HG02798 (cell line): ENCODE results near the gene USH1C.

Source experiments
- ATAC-seq: cut with Tn5 transposase; IDR thresholded peaks from one replicate; pipeline ENCODE4 v1.9.1; 2021; ENCODE audit warnings: mild to moderate bottlenecking; ENCODE audit not compliant: unreplicated experiment, poor library complexity

USH1C gene

GRCh38 chr11:17479284-17480214 is 64.7 kb downstream of the USH1C start:
- ATAC-seq = no peak

DNA sequence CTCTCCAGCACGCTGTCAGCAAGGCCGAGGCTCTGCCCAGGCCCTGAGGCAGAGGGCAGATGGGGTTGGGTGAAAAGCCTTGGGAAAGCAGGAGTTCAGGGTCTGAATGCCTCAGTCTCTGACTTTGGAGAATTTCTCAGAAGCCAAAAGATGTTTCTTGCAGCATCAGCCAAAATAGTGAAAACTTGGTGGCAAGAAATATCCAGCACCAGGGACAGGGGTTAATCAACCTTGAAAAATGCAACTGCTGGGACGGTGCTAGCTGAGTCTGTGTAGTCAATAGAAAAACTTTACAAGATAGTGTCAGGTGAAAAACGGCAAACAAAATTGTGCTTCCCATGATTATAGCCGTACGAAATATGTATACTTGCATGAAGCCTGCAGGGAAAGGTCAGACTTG is 66.1 kb downstream of the USH1C start:
- no peak for ATAC-seq

DNA sequence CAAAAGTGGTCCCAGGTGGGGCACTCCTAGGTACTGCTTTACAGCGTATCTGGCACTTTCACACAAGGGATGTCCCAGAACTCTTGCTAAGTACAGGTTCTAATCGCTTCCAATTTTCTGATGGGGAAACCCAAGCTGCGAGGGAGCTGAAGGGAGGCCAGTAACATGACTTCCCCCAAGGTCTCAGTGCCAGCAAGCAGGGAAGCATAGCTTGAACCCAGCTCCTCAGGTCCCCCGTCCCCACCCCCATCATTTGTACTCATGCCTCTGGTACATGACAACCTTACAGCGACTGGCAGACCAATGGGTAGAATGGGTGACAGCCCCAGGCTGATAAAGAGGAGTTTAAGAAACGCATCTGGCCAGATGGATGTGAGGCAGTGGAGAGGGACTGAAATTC is 66.9 kb downstream of the USH1C start:
- ATAC-seq = no peak

DNA sequence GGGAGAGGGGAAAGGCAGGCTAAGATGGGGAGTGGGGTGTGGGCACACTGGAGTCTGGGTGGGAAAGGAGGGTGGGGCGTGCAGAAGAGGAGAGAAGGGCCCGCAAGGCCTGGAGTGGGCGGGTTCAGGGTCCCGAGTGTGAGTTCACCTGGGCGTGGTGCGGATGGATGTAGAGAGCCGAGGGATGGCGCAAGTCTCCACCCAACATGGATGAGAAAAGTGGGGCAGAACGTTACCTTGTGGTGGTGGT is 67.2 kb downstream of the USH1C start:
- ATAC-seq = no peak

- no peak for ATAC-seq
These were observed 67.7 kb downstream of the USH1C start, which contains the start of gene ABCC8 for GRCh38 chr11:17476317-17477083. Gene ABCC8 (minus strand): TSS chr11:17476845. CDS start chr11:17476776, 69 bp downstream.

DNA sequence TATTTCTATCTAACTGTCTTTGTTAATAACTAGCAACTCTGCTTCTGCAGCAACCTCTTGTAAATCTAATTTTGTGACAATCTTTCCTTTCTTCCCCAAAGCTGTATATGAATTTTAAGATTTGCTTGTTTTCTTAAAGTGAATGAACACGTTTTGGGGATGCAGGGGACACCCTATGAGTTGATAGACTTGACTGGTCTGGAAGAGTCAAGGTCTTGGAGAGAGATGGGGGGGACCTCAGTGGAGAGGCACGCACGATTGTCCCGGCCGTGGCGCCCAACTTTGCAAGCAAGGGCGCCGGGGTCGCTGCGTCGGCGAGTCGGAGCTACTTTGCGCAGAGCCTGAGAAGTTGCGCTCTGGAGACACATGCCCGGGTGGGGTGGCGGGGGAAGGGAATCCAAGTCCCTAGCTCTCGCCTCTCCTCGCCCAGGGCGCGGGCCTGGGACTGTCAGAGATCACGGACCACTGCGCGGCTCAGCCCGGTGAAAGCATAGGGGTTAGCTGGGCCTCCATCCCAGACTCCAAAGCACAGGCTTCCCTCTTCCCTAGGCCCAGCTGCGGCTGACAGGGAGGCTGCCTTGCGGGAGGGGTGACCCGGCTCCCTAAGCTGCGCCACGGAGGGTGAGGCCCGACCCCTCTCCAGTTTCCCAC is 68.4 kb downstream of the USH1C start:
- ATAC-seq = no peak

DNA sequence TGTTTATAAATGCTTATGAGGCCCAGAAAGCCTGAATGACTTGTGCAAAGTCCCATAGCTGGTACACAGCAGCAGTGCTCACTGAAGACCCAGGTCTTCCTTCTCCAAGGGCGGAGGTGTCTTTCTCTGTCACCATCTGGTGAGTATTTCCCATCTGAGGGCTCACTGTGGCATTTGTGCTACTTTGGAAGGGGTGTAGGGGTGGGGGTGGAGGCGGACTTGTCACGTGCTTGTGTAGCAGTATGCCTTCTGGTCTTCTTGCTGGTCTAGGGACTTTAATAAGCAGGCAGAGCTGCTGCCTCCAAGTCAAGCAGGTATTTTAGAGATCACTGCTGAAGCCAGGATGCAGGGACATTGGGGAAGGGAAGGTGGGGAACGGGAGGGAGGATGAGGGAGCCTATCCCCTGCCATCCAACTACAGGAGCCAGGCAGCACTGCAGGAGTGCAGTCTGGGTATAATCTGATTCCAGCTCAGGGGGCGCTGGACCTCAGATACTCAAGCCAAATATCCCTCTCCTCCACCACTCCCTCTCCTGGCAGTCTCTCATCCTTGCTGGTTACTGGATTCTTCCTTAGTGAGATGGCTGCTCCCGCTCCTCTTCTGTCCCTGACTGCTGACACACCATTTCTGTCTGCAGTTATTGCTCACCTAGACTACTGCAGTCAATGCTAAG is 71.0 kb downstream of the USH1C start:
- ATAC-seq = no peak

GRCh38 chr11:17472467-17472866 is 71.7 kb downstream of the USH1C start:
- ATAC-seq = no peak

- no peak for ATAC-seq
These were observed 72.7 kb downstream of the USH1C start for GRCh38 chr11:17471501-17471900.

DNA sequence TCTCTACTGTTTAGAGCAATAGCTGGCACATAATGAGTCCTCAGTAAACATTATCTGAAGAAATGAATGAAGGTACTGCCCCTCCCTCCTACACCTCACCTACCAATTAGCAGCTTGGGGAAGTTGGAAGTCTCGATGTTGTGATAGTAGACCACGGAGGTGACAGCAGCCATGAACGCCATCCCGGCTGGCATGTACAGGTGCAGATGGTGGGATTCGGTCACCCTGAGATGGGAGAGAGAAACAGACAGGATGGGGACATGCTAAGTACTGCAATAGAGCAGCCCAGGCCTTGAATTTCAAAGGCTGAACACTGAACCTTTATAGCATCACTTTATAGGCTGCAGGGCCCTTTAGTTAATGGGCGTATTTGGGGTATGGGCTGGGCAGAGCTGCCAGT is 74.2 kb downstream of the USH1C start:
- no peak for ATAC-seq

DNA sequence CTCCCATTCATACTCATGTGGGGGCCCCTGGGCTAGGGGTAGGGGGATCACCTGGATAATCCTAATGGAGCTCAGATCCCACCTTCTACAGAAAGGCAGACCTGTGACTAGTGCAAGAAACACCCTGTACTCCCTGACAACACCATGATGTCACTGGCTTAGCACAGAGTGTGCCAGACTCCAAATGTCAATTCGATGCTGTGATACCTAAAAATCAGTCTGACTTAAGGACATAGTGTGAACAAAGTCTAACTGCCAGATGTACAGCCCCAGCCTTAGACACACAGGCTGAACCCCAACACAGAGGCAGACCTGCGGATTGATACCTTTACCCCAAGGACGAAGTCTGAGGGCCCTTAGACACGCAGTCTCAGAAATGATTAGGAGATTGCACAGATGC is 76.1 kb downstream of the USH1C start:
- ATAC-seq = no peak

GRCh38 chr11:17463546-17464174 is 80.6 kb downstream of the USH1C start:
- no peak for ATAC-seq

DNA sequence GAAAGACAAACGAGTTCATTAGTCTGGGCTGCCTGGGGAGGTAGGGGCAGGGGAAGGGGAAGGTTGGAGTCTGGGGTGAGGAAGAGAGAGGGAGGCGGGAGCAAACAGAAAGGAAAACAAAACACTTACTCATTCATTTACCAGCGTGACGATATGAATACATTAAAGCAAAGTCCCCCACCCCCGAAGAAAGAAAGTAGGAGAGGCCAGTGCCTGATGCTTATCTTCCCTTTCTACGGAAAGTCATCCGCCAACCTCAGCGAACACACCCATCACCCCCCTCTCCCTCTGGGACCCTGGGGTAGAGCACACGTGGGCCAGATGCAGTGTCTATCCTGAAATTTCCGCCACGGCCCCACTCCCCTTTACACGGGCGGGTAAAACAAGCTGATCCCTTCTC is 81.3 kb downstream of the USH1C start:
- ATAC-seq = no peak

GRCh38 chr11:17460406-17460805 is 83.8 kb downstream of the USH1C start:
- no peak for ATAC-seq

GRCh38 chr11:17459236-17459896 is 84.8 kb downstream of the USH1C start:
- no peak for ATAC-seq

DNA sequence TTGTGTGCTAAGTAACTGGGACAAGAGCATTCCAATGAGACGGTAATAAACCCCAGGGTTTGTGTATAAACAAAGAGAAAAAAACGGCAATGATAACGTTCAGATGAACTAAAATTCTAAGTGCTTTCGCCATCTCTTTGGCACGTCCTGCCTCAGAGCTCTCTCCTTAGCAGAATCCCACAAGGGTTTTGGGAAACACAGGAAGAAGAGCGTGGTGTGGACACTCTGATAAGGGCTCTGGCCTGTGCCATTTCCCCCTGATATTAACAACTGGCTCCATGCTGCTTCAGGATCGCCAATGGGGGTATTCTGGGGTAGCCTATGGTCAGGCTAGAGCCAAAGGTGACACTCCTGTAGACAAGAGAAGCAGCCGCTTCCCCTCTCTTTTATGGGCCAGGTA is 85.9 kb downstream of the USH1C start:
- no peak for ATAC-seq

GRCh38 chr11:17457396-17458173 is 86.6 kb downstream of the USH1C start:
- no peak for ATAC-seq

DNA sequence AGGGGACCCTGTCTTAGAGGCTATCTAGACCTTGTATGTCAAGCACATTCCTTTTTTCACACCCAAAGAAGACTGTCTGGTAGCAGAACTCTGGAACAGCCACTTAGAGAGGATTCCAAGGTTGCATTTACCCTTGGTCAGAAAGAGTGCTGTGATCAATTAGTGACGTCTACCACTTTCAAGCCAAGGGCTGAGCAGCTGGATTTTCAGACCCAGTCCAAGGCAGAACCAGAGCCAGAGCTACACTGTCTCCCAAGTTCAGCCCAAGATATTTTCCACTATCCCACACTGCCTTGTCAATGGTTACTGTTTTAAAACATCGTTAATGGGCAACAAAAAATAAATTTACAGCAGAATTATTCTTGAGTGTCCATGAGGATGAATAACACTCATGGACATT is 91.5 kb downstream of the USH1C start:
- ATAC-seq = no peak

DNA sequence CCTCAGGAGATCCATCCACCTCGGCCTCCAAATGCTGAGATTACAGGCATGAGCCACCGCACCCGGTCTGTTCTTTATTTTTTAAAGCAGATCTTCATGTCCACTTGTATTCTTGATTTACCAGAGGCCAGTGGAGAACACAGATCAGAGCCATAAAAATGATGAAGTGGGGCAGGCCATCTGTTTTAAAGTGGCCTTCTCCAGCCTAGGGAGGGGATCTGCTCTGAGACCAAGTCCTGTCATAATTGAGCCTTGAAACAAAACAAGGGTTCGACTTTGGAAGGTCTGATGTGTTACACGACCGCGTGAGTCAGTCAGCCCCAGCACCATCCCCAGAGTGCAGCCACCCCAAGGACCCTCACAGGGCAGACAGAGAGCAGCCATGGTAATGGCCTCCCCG is 95.1 kb downstream of the USH1C start:
- ATAC-seq = no peak
